BLaER1 treated with 17β-estradiol and CSF1 and Interleukin-3, amounts not matched to agents 10 nM and 100 nM (cell line): ENCODE results near the gene GRID2.

Source experiments
- H3K27ac ChIP-seq, 11 experiments: shearing (Covaris generic); formaldehyde crosslinking; 2 replicates each; pipeline ENCODE4 v1.8.1; 2022
- H3K27me3 ChIP-seq, 11 experiments: shearing (Covaris generic); formaldehyde crosslinking; 2 replicates each; pipeline ENCODE4 v1.8.1; 2022
- H3K36me3 ChIP-seq, 11 experiments: shearing (Covaris generic); formaldehyde crosslinking; 2 replicates each; pipeline ENCODE4 v1.8.1; 2022
- H3K4me1 ChIP-seq, 10 experiments: shearing (Covaris generic); formaldehyde crosslinking; 2 replicates each; pipeline ENCODE4 v1.8.1; 2022
- H3K4me2 ChIP-seq, 11 experiments: shearing (Covaris generic); formaldehyde crosslinking; 2 replicates each; pipeline ENCODE4 v1.8.1; 2022
- H3K4me3 ChIP-seq, 10 experiments: shearing (Covaris generic); formaldehyde crosslinking; 2 replicates each; pipeline ENCODE4 v1.8.1; 2022
- H3K9ac ChIP-seq, 11 experiments: shearing (Covaris generic); formaldehyde crosslinking; 2 replicates each; pipeline ENCODE4 v1.8.1; 2022
- H3K9me3 ChIP-seq, 11 experiments: shearing (Covaris generic); formaldehyde crosslinking; replicated peaks in 1 of 11; 2 replicates each; pipeline ENCODE4 v1.8.1; 2022
- H4K20me1 ChIP-seq, 11 experiments: shearing (Covaris generic); formaldehyde crosslinking; 2 replicates each; pipeline ENCODE4 v1.8.1; 2022
- Cebpa-rat ChIP-seq, 11 experiments: shearing (Covaris generic); IDR thresholded peaks; 2 replicates each; pipeline ENCODE4 v1.8.1; 2022

GRID2 gene

GRCh38 chr4:93368968-93369367, 1065.2 kb downstream of the GRID2 start:
- no peaks in the 10 kb centered on the region for H3K4me1 ChIP-seq
- H3K36me3 ChIP-seq, result no peaks in the 10 kb centered on the region
- no peaks in the 10 kb centered on the region for H4K20me1 ChIP-seq
- no peak overlapping the region for H3K9ac ChIP-seq
- TF ChIP-seq Cebpa-rat (IDR thresholded peaks at IDR 0.05), result no peak
- H3K9me3 ChIP-seq, result peaks cover 0 to 5% (median 0%) of the 10 kb centered on the region in 11 experiments; a peak in 2 of 22 replicates
- no peak overlapping the region for H3K4me2 ChIP-seq
- no peaks in the 10 kb centered on the region for H3K27me3 ChIP-seq
- no peak overlapping the region for H3K4me3 ChIP-seq
- H3K27ac ChIP-seq, result no peak overlapping the region

- H3K4me1 ChIP-seq, result no peaks in the 10 kb centered on the region
- H4K20me1 ChIP-seq, result no peaks in the 10 kb centered on the region
- TF ChIP-seq Cebpa-rat (IDR thresholded peaks at IDR 0.05), result no peak
- H3K4me2 ChIP-seq, result no peak overlapping the region
- H3K27ac ChIP-seq, result no peak overlapping the region
- H3K9ac ChIP-seq, result no peak overlapping the region
- H3K4me3 ChIP-seq, result no peak overlapping the region
- H3K27me3 ChIP-seq, result no peaks in the 10 kb centered on the region
- peaks cover 0 to 5% (median 0%) of the 10 kb centered on the region in 11 experiments; a peak in 2 of 22 replicates for H3K9me3 ChIP-seq
- no peaks in the 10 kb centered on the region for H3K36me3 ChIP-seq
Measured at GRCh38 chr4:93370256-93370655, 1066.5 kb downstream of the GRID2 start.

GRCh38 chr4:93373893-93374860, 1070.4 kb downstream of the GRID2 start:
- no peaks in the 10 kb centered on the region for H3K27me3 ChIP-seq

GRCh38 chr4:93384241-93384640, 1080.5 kb downstream of the GRID2 start:
- Histone ChIP-seq H3K4me1 (no peaks in the 10 kb centered on the region), H3K9me3 (no peaks in the 10 kb centered on the region), H3K9ac (no peak overlapping the region), H3K4me2 (no peak overlapping the region), H3K4me3 (no peak overlapping the region), H3K27ac (no peak overlapping the region), H3K27me3 (no peaks in the 10 kb centered on the region), H4K20me1 (no peaks in the 10 kb centered on the region), H3K36me3 (no peaks in the 10 kb centered on the region)
- no peak for TF ChIP-seq Cebpa-rat (IDR thresholded peaks at IDR 0.05)

More at GRCh38 chr4:93373893-93374860, 1070.4 kb downstream of the GRID2 start:
- Histone ChIP-seq H3K4me3 (no peak overlapping the region), H3K36me3 (no peaks in the 10 kb centered on the region), H4K20me1 (no peaks in the 10 kb centered on the region), H3K9ac (no peak overlapping the region), H3K9me3 (no peaks in the 10 kb centered on the region), H3K4me1 (no peaks in the 10 kb centered on the region), H3K27ac (no peak overlapping the region), H3K4me2 (no peak overlapping the region)
- no peak for TF ChIP-seq Cebpa-rat (IDR thresholded peaks at IDR 0.05)

- Histone ChIP-seq H3K27ac (no peak overlapping the region), H3K4me3 (no peak overlapping the region), H3K9me3 (no peaks in the 10 kb centered on the region), H3K4me1 (no peaks in the 10 kb centered on the region), H3K9ac (no peak overlapping the region), H3K4me2 (no peak overlapping the region), H3K27me3 (no peaks in the 10 kb centered on the region), H3K36me3 (no peaks in the 10 kb centered on the region), H4K20me1 (no peaks in the 10 kb centered on the region)
- TF ChIP-seq Cebpa-rat (IDR thresholded peaks at IDR 0.05), result no peak
Measured at GRCh38 chr4:93384887-93385286, 1081.1 kb downstream of the GRID2 start.

- H3K9me3 ChIP-seq, result no peaks in the 10 kb centered on the region
- no peak for TF ChIP-seq Cebpa-rat (IDR thresholded peaks at IDR 0.05)
- H3K4me1 ChIP-seq, result no peaks in the 10 kb centered on the region
- H3K4me3 ChIP-seq, result no peak overlapping the region
- no peak overlapping the region for H3K9ac ChIP-seq
- H3K27me3 ChIP-seq, result no peaks in the 10 kb centered on the region
- H3K27ac ChIP-seq, result no peak overlapping the region
- no peak overlapping the region for H3K4me2 ChIP-seq
- no peaks in the 10 kb centered on the region for H3K36me3 ChIP-seq
- H4K20me1 ChIP-seq, result no peaks in the 10 kb centered on the region
Measured at GRCh38 chr4:93394545-93395081, 1090.8 kb downstream of the GRID2 start.

GRCh38 chr4:93396272-93396671, 1092.5 kb downstream of the GRID2 start:
- Histone ChIP-seq H3K4me3 (no peak overlapping the region), H3K9me3 (no peaks in the 10 kb centered on the region), H3K4me1 (no peaks in the 10 kb centered on the region), H4K20me1 (no peaks in the 10 kb centered on the region), H3K9ac (no peak overlapping the region), H3K36me3 (no peaks in the 10 kb centered on the region), H3K27ac (no peak overlapping the region), H3K4me2 (no peak overlapping the region), H3K27me3 (no peaks in the 10 kb centered on the region)
- no peak for TF ChIP-seq Cebpa-rat (IDR thresholded peaks at IDR 0.05)

GRCh38 chr4:93403571-93403970, 1099.8 kb downstream of the GRID2 start:
- no peak for TF ChIP-seq Cebpa-rat (IDR thresholded peaks at IDR 0.05)
- no peak overlapping the region for H3K4me3 ChIP-seq
- no peak overlapping the region for H3K4me2 ChIP-seq
- H3K27me3 ChIP-seq, result no peaks in the 10 kb centered on the region
- no peaks in the 10 kb centered on the region for H3K4me1 ChIP-seq
- no peak overlapping the region for H3K27ac ChIP-seq
- no peaks in the 10 kb centered on the region for H4K20me1 ChIP-seq
- no peak overlapping the region for H3K9ac ChIP-seq
- H3K9me3 ChIP-seq, result no peaks in the 10 kb centered on the region
- no peaks in the 10 kb centered on the region for H3K36me3 ChIP-seq

GRCh38 chr4:93407493-93408275, 1103.9 kb downstream of the GRID2 start:
- no peaks in the 10 kb centered on the region for H3K4me1 ChIP-seq
- no peak overlapping the region for H3K4me3 ChIP-seq
- H3K27ac ChIP-seq, result no peak overlapping the region
- no peaks in the 10 kb centered on the region for H3K36me3 ChIP-seq
- no peaks in the 10 kb centered on the region for H4K20me1 ChIP-seq
- no peak for TF ChIP-seq Cebpa-rat (IDR thresholded peaks at IDR 0.05)
- H3K27me3 ChIP-seq, result no peaks in the 10 kb centered on the region
- no peak overlapping the region for H3K4me2 ChIP-seq
- no peak overlapping the region for H3K9ac ChIP-seq
- no peaks in the 10 kb centered on the region for H3K9me3 ChIP-seq
